Endothelial cell of umbilical vein (primary cell): ENCODE measurements around the gene LRP1. TPM values are rescaled to one million over a fixed set of nuclear protein-coding genes. Genes with fewer than 3 reads are reported as not detected.

Experiments used
- BruUV-seq: library from RNA; stranded (reverse); fragments of 400-500 nt; replicated peaks from 2 replicates; lab custom pipeline; 2021; lab: Mats Ljungman, UMichigan
- CTCF ChIA-PET: fragments of 300-600, 350-600 bp; sonication (Branson Sonifier 250); formaldehyde crosslinking; loops from one replicate; lab custom pipeline; 2021; ENCODE audit warnings: antibody characterized with exemption, inconsistent platforms; lab: Charles Lee
- POLR2A ChIA-PET: fragments of 300-600, 350-600 bp; sonication (Branson Sonifier 250); formaldehyde crosslinking; loops from one replicate; lab custom pipeline; 2021; ENCODE audit warnings: antibody characterized with exemption, inconsistent platforms; lab: Charles Lee
- DNase-seq: peaks from one replicate; pipeline ENCODE4 v3.0.0-alpha.2; 2011; ENCODE audit warnings: low read depth, low spot score
- FAIRE-seq: peaks from 2 replicates; lab custom pipeline; 2011; peaks lifted over from hg19 to GRCh38; lab: Jason Lieb, UNC
- H2AFZ ChIP-seq: 2 replicates; pipeline ENCODE4 v1.6.0; 2012; ENCODE audit warnings: low read depth, low read length, control low read depth, inconsistent platforms
- H3K27ac ChIP-seq: 2 replicates; pipeline ENCODE4 v1.5.1; 2011; ENCODE audit warnings: low read depth, mild to moderate bottlenecking, control low read depth, low read length, moderate library complexity; ENCODE audit not compliant: insufficient read depth
- H3K27me3 ChIP-seq, 2 experiments: 2 replicates each; pipeline versions ENCODE4 v1.6.0 to v1.6.1; 2011; ENCODE audit warnings: low read length in 2 of 2, mixed read lengths in 1 of 2; ENCODE audit not compliant: control insufficient read depth in 2 of 2, insufficient read depth in 2 of 2
- H3K36me3 ChIP-seq, 2 experiments: 2 replicates in 1 of 2; 3 replicates in 1 of 2; pipeline ENCODE4 v1.5.1; 2011; ENCODE audit warnings: low read length in 2 of 2, mild to moderate bottlenecking in 1 of 2, moderate library complexity in 1 of 2; ENCODE audit not compliant: control insufficient read depth in 2 of 2, insufficient read depth in 2 of 2; ENCODE audit errors: extremely low read depth in 1 of 2
- H3K4me1 ChIP-seq: 3 replicates; pipeline ENCODE4 v1.5.1; 2011; ENCODE audit warnings: mild to moderate bottlenecking, low read length; ENCODE audit not compliant: control insufficient read depth, insufficient read depth; ENCODE audit errors: extremely low read depth
- H3K4me2 ChIP-seq: 2 replicates; pipeline ENCODE4 v1.6.1; 2011; ENCODE audit warnings: low read length, control low read depth, mixed read lengths; ENCODE audit not compliant: insufficient read depth
- H3K4me3 ChIP-seq, 3 experiments: fragments of 200-600 bp in 1 of 3; sonication (generic), shearing (Covaris generic) in 1 of 3; replicated peaks in 1 of 3; 2 replicates each; pipeline ENCODE4 v1.5.1; 2011 to 2016; ENCODE audit warnings: control low read depth in 3 of 3, low read length in 3 of 3, mild to moderate bottlenecking in 2 of 3, inconsistent platforms in 1 of 3, low read depth in 1 of 3, moderate library complexity in 1 of 3; ENCODE audit not compliant: insufficient read depth in 1 of 3
- H3K79me2 ChIP-seq: 2 replicates; pipeline ENCODE4 v1.6.0; 2012; ENCODE audit warnings: low read length, inconsistent platforms; ENCODE audit not compliant: control insufficient read depth, insufficient read depth
- H3K9ac ChIP-seq: replicated peaks from 2 replicates; pipeline ENCODE3; 2011; ENCODE audit warnings: low read length, control low read depth; ENCODE audit not compliant: insufficient read depth; ENCODE audit errors: extremely low read depth
- H3K9me1 ChIP-seq: replicated peaks from 3 replicates; pipeline ENCODE4 v1.6.0; 2011; ENCODE audit warnings: mild to moderate bottlenecking, low read length; ENCODE audit not compliant: control insufficient read depth, insufficient read depth; ENCODE audit errors: extremely low read depth
- H3K9me3 ChIP-seq: replicated peaks from 2 replicates; pipeline ENCODE4 v1.5.1; 2012; ENCODE audit warnings: low read length, inconsistent platforms; ENCODE audit not compliant: control insufficient read depth, insufficient read depth
- H4K20me1 ChIP-seq: replicated peaks from 2 replicates; pipeline ENCODE3; 2011; ENCODE audit warnings: mild to moderate bottlenecking, low read length; ENCODE audit not compliant: control insufficient read depth, insufficient read depth; ENCODE audit errors: extremely low read depth
- EZH2 ChIP-seq: IDR thresholded peaks from 2 replicates; pipeline ENCODE4 v1.6.1; 2012; ENCODE audit warnings: borderline replicate concordance, low read depth, mild to moderate bottlenecking, moderate library complexity, low read length, inconsistent platforms; ENCODE audit not compliant: severe bottlenecking
- FOS ChIP-seq: IDR thresholded peaks from 2 replicates; pipeline ENCODE4 v1.6.1; 2011; ENCODE audit warnings: mild to moderate bottlenecking, low read length, moderate library complexity, borderline replicate concordance; ENCODE audit not compliant: insufficient read depth
- GATA2 ChIP-seq: IDR thresholded peaks from 2 replicates; pipeline ENCODE4 v1.7.0; 2011; ENCODE audit warnings: low read depth, mild to moderate bottlenecking, moderate library complexity, mixed read lengths, low read length; ENCODE audit not compliant: insufficient read length, insufficient read depth
- JUN ChIP-seq: IDR thresholded peaks from 2 replicates; pipeline ENCODE4 v1.6.1; 2011; ENCODE audit warnings: borderline replicate concordance, low read depth; ENCODE audit not compliant: insufficient read length, insufficient read depth
- MAX ChIP-seq: IDR thresholded peaks from 2 replicates; pipeline ENCODE4 v1.6.1; 2011; ENCODE audit not compliant: insufficient read depth, insufficient read length
- MYC ChIP-seq: IDR thresholded peaks from one replicate; pipeline ENCODE4 v1.6.1; 2011; ENCODE audit warnings: mild to moderate bottlenecking, low read depth, low read length
- POLR2A ChIP-seq: IDR thresholded peaks from 2 replicates; pipeline ENCODE4 v1.6.1; 2012; ENCODE audit warnings: low read depth, mild to moderate bottlenecking, control low read depth, low read length
- POLR2AphosphoS5 ChIP-seq: IDR thresholded peaks from 2 replicates; pipeline ENCODE4 v1.6.1; 2012; ENCODE audit warnings: low read depth, mild to moderate bottlenecking, control low read depth, low read length, moderate library complexity; ENCODE audit not compliant: insufficient read depth
- dilution Hi-C: fragments of 300-500 bp; cut with MboI; formaldehyde crosslinking; loops from one replicate; pipeline ENCODE4 v1.15.0; 2019; ENCODE audit warnings: low sequenced_read_pairs; ENCODE audit not compliant: extremely low pct_ligation_motif_present
- intact Hi-C: fragments of 100-400 bp; cut with micrococcal nuclease; formaldehyde crosslinking; loops from one replicate; pipeline ENCODE4 v1.10.0; 2022
- polyA plus RNA-seq, 4 experiments: library from polyadenylated mRNA; depleted of rRNA in 3 of 4; stranded (reverse) in 3 of 4; unstranded in 1 of 4; fragments of >200 nt; gene quantifications; 2 replicates each; pipeline versions ENCODE4 v1.2.1 to v1.2.3, GENCODE V29; 2011 to 2012; ENCODE audit warnings: missing spikeins in 1 of 4
- total RNA-seq: library from RNA; stranded (reverse); gene quantifications from 2 replicates; pipeline ENCODE4 v1.2.3, GENCODE V29; 2021
- TF ChIP-seq, protein P1 (sequence below), 2 donors: IDR thresholded peaks; 1 replicate in 1 of 2; 2 replicates in 1 of 2; pipeline ENCODE4 v1.5.1; 2011; ENCODE audit warnings: low read length in 2 of 2, mild to moderate bottlenecking in 2 of 2, moderate library complexity in 2 of 2, control low read depth in 1 of 2, inconsistent platforms in 1 of 2, low read depth in 1 of 2; ENCODE audit not compliant: insufficient read depth in 1 of 2; ENCODE audit errors: extremely low read depth in 1 of 2

Gene LRP1
- total and polyA plus RNA-seq, 2 donors (not counting 3 experiments of a cell fraction or from before 2014, with no cell fraction given): 1.6 to 4.6 TPM

DNA sequence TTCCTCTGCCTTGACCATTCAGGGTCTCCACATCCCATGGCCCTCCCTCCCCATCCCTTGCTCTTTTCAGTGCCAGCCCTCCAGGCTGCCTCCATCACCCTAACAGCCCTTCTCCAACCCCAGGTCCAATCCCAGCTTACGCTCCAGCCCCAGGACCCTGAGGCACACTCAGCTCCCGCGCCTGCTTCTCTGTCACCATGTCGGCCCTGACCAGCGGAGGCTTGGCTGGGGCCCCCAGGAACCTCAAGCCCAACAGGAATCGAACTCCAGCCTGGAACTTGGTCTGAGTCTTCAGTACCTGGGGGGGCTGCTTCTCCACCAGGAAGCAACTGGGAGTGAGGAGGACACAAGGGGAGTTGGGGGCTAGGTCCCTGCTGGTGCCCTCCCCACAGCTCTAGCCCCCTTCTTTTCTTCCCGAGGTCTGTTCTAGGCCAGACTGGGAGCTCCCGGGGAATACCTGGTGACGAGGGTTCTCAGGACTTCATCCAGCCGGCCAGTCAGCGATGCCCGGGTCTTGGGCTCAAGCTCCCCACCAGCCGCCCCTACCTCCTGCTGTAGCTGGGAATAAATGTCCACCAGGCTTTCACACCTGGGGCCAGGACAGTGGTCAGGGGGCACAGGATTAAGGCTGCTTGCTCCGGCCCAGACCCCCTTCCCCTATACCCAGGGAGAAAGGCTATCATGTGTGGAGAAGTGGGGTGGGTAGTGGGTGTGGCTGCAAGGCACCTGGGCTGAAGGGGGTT, 23.1 kb upstream of the LRP1 start:
- no peak overlapping the region for H3K4me2 ChIP-seq
- DNase-seq: no peak
- no peak for FAIRE-seq
- dilution Hi-C loops: no loop called here
- BruUV-seq: no TSS peak
- H3K4me3 ChIP-seq: no peak overlapping the region
- intact Hi-C loops: no loop called here
- TF ChIP-seq FOS: no peak
- no peak for TF ChIP-seq POLR2A
- no peak for TF ChIP-seq MAX
- no peak for TF ChIP-seq MYC
- TF ChIP-seq, protein P1, sequence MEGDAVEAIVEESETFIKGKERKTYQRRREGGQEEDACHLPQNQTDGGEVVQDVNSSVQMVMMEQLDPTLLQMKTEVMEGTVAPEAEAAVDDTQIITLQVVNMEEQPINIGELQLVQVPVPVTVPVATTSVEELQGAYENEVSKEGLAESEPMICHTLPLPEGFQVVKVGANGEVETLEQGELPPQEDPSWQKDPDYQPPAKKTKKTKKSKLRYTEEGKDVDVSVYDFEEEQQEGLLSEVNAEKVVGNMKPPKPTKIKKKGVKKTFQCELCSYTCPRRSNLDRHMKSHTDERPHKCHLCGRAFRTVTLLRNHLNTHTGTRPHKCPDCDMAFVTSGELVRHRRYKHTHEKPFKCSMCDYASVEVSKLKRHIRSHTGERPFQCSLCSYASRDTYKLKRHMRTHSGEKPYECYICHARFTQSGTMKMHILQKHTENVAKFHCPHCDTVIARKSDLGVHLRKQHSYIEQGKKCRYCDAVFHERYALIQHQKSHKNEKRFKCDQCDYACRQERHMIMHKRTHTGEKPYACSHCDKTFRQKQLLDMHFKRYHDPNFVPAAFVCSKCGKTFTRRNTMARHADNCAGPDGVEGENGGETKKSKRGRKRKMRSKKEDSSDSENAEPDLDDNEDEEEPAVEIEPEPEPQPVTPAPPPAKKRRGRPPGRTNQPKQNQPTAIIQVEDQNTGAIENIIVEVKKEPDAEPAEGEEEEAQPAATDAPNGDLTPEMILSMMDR (IDR thresholded peaks at IDR 0.05; ENCODE audit: extremely low read depth in 1 of 2, insufficient read depth in 1 of 2, low read depth in 1 of 2, low read length in 2 of 2): no peak
- no peak for TF ChIP-seq POLR2AphosphoS5
- TF ChIP-seq GATA2: no peak
- TF ChIP-seq EZH2: no peak
- no peak for TF ChIP-seq JUN
- H3K79me2 ChIP-seq: peaks cover 8% of the 10 kb centered on the region
- no peaks in the 10 kb centered on the region for H4K20me1 ChIP-seq
- H3K27ac ChIP-seq: no peak overlapping the region
- no peaks in the 10 kb centered on the region for H3K9me1 ChIP-seq
- no peak overlapping the region for H3K9ac ChIP-seq
- CTCF ChIA-PET: interaction anchor here (1.3 kb wide), 1 partner anchor 36 kb away, joined by 4 read pairs; no protein-coding TSS in a partner anchor
- no peak overlapping the region for H2AFZ ChIP-seq
- no peaks in the 10 kb centered on the region for H3K27me3 ChIP-seq
- H3K4me1 ChIP-seq: peaks cover 6% of the 10 kb centered on the region
- POLR2A ChIA-PET: no interaction called here
- H3K9me3 ChIP-seq: no peaks in the 10 kb centered on the region
- H3K36me3 ChIP-seq: peaks cover 4 to 32% of the 10 kb centered on the region in 2 experiments
